ENCODE results near the gene CDC73.

DNA sequence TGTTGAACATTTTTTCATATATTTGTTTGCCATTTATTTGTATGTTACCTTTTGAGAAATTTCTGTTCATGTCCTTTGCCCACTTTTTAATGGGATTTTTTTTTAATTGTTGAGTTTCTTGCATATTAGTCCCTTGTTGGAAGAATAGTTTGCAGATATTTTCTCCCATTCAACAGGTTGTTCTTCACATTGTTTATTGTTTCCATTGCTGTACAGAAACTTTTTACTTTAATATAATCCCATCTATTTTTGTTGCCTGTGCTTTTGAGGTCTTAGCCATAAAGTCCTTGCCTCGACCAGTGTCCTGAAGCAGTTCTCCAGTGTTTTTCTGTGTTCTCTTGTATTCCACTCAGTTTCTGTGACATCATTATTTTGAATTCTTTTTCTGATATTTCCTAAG is 118.8 kb downstream of the CDC73 start:
- TF ChIP-seq, protein P1, sequence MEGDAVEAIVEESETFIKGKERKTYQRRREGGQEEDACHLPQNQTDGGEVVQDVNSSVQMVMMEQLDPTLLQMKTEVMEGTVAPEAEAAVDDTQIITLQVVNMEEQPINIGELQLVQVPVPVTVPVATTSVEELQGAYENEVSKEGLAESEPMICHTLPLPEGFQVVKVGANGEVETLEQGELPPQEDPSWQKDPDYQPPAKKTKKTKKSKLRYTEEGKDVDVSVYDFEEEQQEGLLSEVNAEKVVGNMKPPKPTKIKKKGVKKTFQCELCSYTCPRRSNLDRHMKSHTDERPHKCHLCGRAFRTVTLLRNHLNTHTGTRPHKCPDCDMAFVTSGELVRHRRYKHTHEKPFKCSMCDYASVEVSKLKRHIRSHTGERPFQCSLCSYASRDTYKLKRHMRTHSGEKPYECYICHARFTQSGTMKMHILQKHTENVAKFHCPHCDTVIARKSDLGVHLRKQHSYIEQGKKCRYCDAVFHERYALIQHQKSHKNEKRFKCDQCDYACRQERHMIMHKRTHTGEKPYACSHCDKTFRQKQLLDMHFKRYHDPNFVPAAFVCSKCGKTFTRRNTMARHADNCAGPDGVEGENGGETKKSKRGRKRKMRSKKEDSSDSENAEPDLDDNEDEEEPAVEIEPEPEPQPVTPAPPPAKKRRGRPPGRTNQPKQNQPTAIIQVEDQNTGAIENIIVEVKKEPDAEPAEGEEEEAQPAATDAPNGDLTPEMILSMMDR (IDR thresholded peaks at IDR 0.05; ENCODE audit: low read length) = no peak
- TF ChIP-seq EZH2 (optimal IDR thresholded peaks at IDR 0.05; ENCODE audit: low read depth, low read length) = no peak

All from MM.1S (cell line).